HEK293 (cell line): ENCODE results near the gene PITRM1.

Experiments
- CTCF ChIA-PET: fragments of 350-600 bp; formaldehyde crosslinking; extraction: SDS; loops from one replicate; lab custom pipeline; 2021; ENCODE audit warnings: antibody characterized with exemption; lab: Yijun Ruan, JAX
- POLR2A ChIA-PET: fragments of 300-600 bp; formaldehyde crosslinking; extraction: SDS; loops from one replicate; lab custom pipeline; 2020; ENCODE audit warnings: antibody characterized with exemption, inconsistent platforms; lab: Yijun Ruan, JAX
- H3K27ac ChIP-seq: fragments of 200-500 bp; sonication (Bioruptor generic); 2 replicates; pipeline ENCODE4 v1.5.1; 2014; ENCODE audit warnings: low read depth, low read length, control low read depth, inconsistent platforms; ENCODE audit errors: extremely low read depth
- H3K36me3 ChIP-seq, 2 experiments: fragments of 200-500 bp in 1 of 2; sonication (Bioruptor generic) in 1 of 2; 1 replicate in 1 of 2; 2 replicates in 1 of 2; pipeline ENCODE4 v1.5.1; 2014 to 2017; ENCODE audit warnings: inconsistent platforms in 2 of 2, low read length in 2 of 2; ENCODE audit not compliant: control insufficient read depth in 2 of 2, insufficient read depth in 1 of 2
- H3K4me1 ChIP-seq: fragments of 200-500 bp; sonication (Bioruptor generic); 2 replicates; pipeline ENCODE4 v1.5.1; 2014; ENCODE audit warnings: mild to moderate bottlenecking, low read length, inconsistent platforms; ENCODE audit not compliant: control insufficient read depth, insufficient read depth
- H3K4me3 ChIP-seq: 2 replicates; pipeline ENCODE4 v1.5.1; 2011; ENCODE audit warnings: low read depth, mild to moderate bottlenecking, control low read depth, low read length, moderate library complexity
- H3K9me3 ChIP-seq: fragments of 200-500 bp; sonication (Bioruptor generic); 2 replicates; pipeline ENCODE4 v1.5.1; 2014; ENCODE audit warnings: low read depth, low read length, inconsistent platforms; ENCODE audit not compliant: control insufficient read depth, insufficient read depth
- MYNN ChIP-seq: fragments of 450-650 bp; formaldehyde crosslinking; IDR thresholded peaks from 2 replicates; pipeline ENCODE4 v1.5.1; 2016; ENCODE audit warnings: missing biosample characterization, missing genetic modification characterization, borderline replicate concordance
- RBAK ChIP-seq: fragments of 450-650 bp; formaldehyde crosslinking; IDR thresholded peaks from 2 replicates; pipeline ENCODE4 v1.5.1; 2016; ENCODE audit warnings: missing biosample characterization, missing genetic modification characterization
- WT1 ChIP-seq: fragments of 450-650 bp; formaldehyde crosslinking; IDR thresholded peaks from 2 replicates; pipeline ENCODE4 v1.5.1; 2016; ENCODE audit warnings: missing biosample characterization, missing genetic modification characterization
- ZBTB21 ChIP-seq: fragments of 450-650 bp; formaldehyde crosslinking; IDR thresholded peaks from 2 replicates; pipeline ENCODE4 v1.5.1; 2017; ENCODE audit warnings: missing biosample characterization, missing genetic modification characterization
- ZBTB7A ChIP-seq: fragments of 450-650 bp; formaldehyde crosslinking; IDR thresholded peaks from 2 replicates; pipeline ENCODE4 v1.5.1; 2016; ENCODE audit warnings: low read depth, missing biosample characterization, missing genetic modification characterization
- ZBTB8A ChIP-seq: fragments of 450-650 bp; formaldehyde crosslinking; IDR thresholded peaks from 2 replicates; pipeline ENCODE4 v1.5.1; 2016; ENCODE audit warnings: missing biosample characterization, missing genetic modification characterization
- ZNF140 ChIP-seq: fragments of 450-650 bp; formaldehyde crosslinking; IDR thresholded peaks from 2 replicates; pipeline ENCODE4 v1.5.1; 2016; ENCODE audit warnings: missing biosample characterization, missing genetic modification characterization
- ZNF174 ChIP-seq: fragments of 450-650 bp; formaldehyde crosslinking; IDR thresholded peaks from 2 replicates; pipeline ENCODE4 v1.5.0; 2017; ENCODE audit warnings: missing biosample characterization, mild to moderate bottlenecking, missing genetic modification characterization
- ZNF184 ChIP-seq: fragments of 450-650 bp; IDR thresholded peaks from 2 replicates; pipeline ENCODE4 v1.5.1; 2018; ENCODE audit warnings: missing biosample characterization, mild to moderate bottlenecking, missing genetic modification characterization
- ZNF416 ChIP-seq: fragments of 450-650 bp; formaldehyde crosslinking; IDR thresholded peaks from 2 replicates; pipeline ENCODE4 v1.5.1; 2016; ENCODE audit warnings: missing biosample characterization, missing genetic modification characterization
- ZNF473 ChIP-seq: fragments of 450-650 bp; formaldehyde crosslinking; IDR thresholded peaks from 2 replicates; pipeline ENCODE4 v1.5.1; 2017; ENCODE audit warnings: missing biosample characterization, missing genetic modification characterization
- ZNF48 ChIP-seq: fragments of 450-650 bp; formaldehyde crosslinking; IDR thresholded peaks from 2 replicates; pipeline ENCODE4 v1.5.1; 2016; ENCODE audit warnings: missing biosample characterization, missing genetic modification characterization
- ZNF548 ChIP-seq: fragments of 450-650 bp; formaldehyde crosslinking; IDR thresholded peaks from 2 replicates; pipeline ENCODE4 v1.5.1; 2016; ENCODE audit warnings: missing biosample characterization, missing genetic modification characterization
- ZNF596 ChIP-seq: fragments of 450-650 bp; IDR thresholded peaks from 2 replicates; pipeline ENCODE4 v1.5.0; 2018; ENCODE audit warnings: missing biosample characterization, mild to moderate bottlenecking, missing genetic modification characterization, moderate library complexity
- ZNF629 ChIP-seq: fragments of 450-650 bp; formaldehyde crosslinking; IDR thresholded peaks from 2 replicates; pipeline ENCODE4 v1.5.1; 2017; ENCODE audit warnings: missing biosample characterization, missing genetic modification characterization
- ZNF747 ChIP-seq: fragments of 450-650 bp; formaldehyde crosslinking; IDR thresholded peaks from 2 replicates; pipeline ENCODE4 v1.5.1; 2016; ENCODE audit warnings: missing biosample characterization, missing genetic modification characterization
- ZNF768 ChIP-seq: fragments of 450-650 bp; formaldehyde crosslinking; IDR thresholded peaks from 2 replicates; pipeline ENCODE4 v1.5.1; 2018; ENCODE audit warnings: missing biosample characterization, mild to moderate bottlenecking, missing genetic modification characterization
- ZNF777 ChIP-seq: fragments of 450-650 bp; formaldehyde crosslinking; IDR thresholded peaks from 2 replicates; pipeline ENCODE4 v1.5.1; 2017; ENCODE audit warnings: missing biosample characterization, missing genetic modification characterization, borderline replicate concordance
- TF ChIP-seq, protein P1 (sequence below): fragments of 450-650 bp; formaldehyde crosslinking; IDR thresholded peaks from 2 replicates; pipeline ENCODE4 v1.5.1; 2017; ENCODE audit warnings: missing biosample characterization, missing genetic modification characterization
- TF ChIP-seq, protein P2 (sequence below): fragments of 450-650 bp; formaldehyde crosslinking; IDR thresholded peaks from 2 replicates; pipeline ENCODE4 v1.5.1; 2016; ENCODE audit warnings: missing biosample characterization, missing genetic modification characterization
- TF ChIP-seq, protein P3 (sequence below): fragments of 450-650 bp; formaldehyde crosslinking; IDR thresholded peaks from 2 replicates; pipeline ENCODE4 v1.5.1; 2016; ENCODE audit warnings: missing biosample characterization, missing genetic modification characterization
- TF ChIP-seq, protein P4 (sequence below): fragments of 450-650 bp; IDR thresholded peaks from 2 replicates; pipeline ENCODE4 v1.5.1; 2018; ENCODE audit warnings: missing biosample characterization, mild to moderate bottlenecking, missing genetic modification characterization
- TF ChIP-seq, protein P5 (sequence below): sonication (generic); formaldehyde crosslinking; IDR thresholded peaks from 2 replicates; pipeline ENCODE4 v1.8.1; 2022; ENCODE audit warnings: mild to moderate bottlenecking, moderate library complexity, missing genetic modification reagents

Gene PITRM1

DNA sequence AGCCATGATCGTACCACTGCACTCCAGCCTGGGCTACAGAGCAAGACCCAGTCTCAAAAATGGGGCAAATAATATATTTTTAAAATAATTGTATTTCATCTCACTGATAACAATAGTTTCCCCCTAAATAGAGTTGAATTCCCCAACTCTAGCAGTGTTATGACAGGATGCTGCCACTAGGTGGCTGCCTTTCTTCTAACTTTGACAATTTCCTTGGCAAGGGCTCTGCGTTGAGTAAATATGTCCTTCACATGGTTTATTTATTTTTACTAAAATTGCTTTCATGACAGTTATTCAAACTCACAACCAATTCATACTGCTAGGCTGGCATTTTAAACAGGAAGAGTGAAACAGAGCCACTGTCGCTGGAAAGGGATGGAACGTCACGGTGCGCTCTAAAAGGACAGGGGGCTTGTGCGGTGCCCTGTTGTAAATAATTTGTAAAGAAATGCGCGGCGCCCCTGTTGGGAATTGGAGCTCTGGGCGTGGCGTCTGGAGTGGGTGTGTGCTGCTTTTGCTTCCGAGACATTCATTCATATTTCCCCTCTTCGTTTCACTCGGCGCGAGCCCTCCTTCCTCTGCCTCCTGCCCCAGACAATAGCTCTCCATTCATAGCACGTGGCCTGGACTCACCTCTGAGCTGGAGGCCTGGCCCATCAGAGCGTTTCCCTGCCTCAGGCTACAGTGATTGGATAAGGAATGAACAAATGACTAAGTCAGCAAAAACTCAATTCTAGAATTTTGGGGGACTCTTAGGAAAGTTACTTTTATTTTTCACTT, 20.5 kb upstream of the PITRM1 start (continued):
- TF ChIP-seq, protein P1, sequence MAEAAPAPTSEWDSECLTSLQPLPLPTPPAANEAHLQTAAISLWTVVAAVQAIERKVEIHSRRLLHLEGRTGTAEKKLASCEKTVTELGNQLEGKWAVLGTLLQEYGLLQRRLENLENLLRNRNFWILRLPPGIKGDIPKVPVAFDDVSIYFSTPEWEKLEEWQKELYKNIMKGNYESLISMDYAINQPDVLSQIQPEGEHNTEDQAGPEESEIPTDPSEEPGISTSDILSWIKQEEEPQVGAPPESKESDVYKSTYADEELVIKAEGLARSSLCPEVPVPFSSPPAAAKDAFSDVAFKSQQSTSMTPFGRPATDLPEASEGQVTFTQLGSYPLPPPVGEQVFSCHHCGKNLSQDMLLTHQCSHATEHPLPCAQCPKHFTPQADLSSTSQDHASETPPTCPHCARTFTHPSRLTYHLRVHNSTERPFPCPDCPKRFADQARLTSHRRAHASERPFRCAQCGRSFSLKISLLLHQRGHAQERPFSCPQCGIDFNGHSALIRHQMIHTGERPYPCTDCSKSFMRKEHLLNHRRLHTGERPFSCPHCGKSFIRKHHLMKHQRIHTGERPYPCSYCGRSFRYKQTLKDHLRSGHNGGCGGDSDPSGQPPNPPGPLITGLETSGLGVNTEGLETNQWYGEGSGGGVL (tag by site-specific recombination): no peak
- TF ChIP-seq ZNF48 (no peak), ZNF473 (tag by site-specific recombination) (no peak), ZNF548 (tag by site-specific recombination) (no peak), ZNF596 (tag by site-specific recombination) (no peak), WT1 (no peak), ZNF184 (tag by site-specific recombination) (no peak), ZNF416 (tag by site-specific recombination) (no peak), MYNN (tag by site-specific recombination) (no peak), ZNF747 (tag by site-specific recombination) (no peak), ZNF629 (tag by site-specific recombination) (peak; percentile 50), RBAK (no peak), ZBTB8A (tag by site-specific recombination) (0 out of 2 replicates have a peak, but pooled peaks have one; percentile 29), ZBTB21 (tag by site-specific recombination) (no peak), ZNF174 (tag by site-specific recombination) (no peak), ZNF140 (tag by site-specific recombination) (no peak), ZBTB7A (tag by site-specific recombination) (no peak)
- TF ChIP-seq, protein P2, sequence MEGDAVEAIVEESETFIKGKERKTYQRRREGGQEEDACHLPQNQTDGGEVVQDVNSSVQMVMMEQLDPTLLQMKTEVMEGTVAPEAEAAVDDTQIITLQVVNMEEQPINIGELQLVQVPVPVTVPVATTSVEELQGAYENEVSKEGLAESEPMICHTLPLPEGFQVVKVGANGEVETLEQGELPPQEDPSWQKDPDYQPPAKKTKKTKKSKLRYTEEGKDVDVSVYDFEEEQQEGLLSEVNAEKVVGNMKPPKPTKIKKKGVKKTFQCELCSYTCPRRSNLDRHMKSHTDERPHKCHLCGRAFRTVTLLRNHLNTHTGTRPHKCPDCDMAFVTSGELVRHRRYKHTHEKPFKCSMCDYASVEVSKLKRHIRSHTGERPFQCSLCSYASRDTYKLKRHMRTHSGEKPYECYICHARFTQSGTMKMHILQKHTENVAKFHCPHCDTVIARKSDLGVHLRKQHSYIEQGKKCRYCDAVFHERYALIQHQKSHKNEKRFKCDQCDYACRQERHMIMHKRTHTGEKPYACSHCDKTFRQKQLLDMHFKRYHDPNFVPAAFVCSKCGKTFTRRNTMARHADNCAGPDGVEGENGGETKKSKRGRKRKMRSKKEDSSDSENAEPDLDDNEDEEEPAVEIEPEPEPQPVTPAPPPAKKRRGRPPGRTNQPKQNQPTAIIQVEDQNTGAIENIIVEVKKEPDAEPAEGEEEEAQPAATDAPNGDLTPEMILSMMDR: peak; percentile 37; the same call in 1 of the 2 replicates
- TF ChIP-seq, protein P3, sequence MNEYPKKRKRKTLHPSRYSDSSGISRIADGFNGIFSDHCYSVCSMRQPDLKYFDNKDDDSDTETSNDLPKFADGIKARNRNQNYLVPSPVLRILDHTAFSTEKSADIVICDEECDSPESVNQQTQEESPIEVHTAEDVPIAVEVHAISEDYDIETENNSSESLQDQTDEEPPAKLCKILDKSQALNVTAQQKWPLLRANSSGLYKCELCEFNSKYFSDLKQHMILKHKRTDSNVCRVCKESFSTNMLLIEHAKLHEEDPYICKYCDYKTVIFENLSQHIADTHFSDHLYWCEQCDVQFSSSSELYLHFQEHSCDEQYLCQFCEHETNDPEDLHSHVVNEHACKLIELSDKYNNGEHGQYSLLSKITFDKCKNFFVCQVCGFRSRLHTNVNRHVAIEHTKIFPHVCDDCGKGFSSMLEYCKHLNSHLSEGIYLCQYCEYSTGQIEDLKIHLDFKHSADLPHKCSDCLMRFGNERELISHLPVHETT (tag by site-specific recombination): 0 out of 2 replicates have a peak, but pooled peaks have one; percentile 18
- TF ChIP-seq, protein P4, sequence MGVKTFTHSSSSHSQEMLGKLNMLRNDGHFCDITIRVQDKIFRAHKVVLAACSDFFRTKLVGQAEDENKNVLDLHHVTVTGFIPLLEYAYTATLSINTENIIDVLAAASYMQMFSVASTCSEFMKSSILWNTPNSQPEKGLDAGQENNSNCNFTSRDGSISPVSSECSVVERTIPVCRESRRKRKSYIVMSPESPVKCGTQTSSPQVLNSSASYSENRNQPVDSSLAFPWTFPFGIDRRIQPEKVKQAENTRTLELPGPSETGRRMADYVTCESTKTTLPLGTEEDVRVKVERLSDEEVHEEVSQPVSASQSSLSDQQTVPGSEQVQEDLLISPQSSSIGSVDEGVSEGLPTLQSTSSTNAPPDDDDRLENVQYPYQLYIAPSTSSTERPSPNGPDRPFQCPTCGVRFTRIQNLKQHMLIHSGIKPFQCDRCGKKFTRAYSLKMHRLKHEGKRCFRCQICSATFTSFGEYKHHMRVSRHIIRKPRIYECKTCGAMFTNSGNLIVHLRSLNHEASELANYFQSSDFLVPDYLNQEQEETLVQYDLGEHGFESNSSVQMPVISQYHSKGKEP (tag by site-specific recombination): no peak

DNA sequence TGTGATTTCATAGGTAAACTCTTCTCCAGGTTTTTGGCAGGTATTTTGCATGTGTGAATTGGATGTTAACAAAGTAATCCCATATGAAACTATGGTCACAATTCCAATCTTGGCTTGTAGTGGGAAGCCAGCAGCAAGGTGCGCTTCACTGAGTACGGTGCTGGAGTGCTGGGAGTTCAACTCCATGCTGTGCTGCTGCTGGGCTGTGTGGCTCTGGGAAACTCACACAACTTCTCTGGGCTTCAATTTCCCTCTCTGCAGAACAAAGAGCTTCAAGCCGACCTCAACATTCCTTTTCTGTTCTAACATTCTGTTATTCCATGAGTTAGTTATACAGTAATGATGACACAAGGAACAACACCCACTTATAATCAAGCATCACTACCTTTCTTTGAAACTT, 18.2 kb upstream of the PITRM1 start:
- TF ChIP-seq ZNF777 (tag by site-specific recombination) (no peak), ZNF768 (tag by site-specific recombination) (peak; percentile 65)
- TF ChIP-seq, protein P5, sequence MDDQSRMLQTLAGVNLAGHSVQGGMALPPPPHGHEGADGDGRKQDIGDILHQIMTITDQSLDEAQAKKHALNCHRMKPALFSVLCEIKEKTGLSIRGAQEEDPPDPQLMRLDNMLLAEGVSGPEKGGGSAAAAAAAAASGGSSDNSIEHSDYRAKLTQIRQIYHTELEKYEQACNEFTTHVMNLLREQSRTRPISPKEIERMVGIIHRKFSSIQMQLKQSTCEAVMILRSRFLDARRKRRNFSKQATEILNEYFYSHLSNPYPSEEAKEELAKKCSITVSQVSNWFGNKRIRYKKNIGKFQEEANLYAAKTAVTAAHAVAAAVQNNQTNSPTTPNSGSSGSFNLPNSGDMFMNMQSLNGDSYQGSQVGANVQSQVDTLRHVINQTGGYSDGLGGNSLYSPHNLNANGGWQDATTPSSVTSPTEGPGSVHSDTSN (CRISPR knock-in tag): no peak
- TF ChIP-seq, all 188 proteins: peak for 1
- Histone ChIP-seq H3K27ac (no peak overlapping the region), H3K9me3 (no peaks in the 10 kb centered on the region), H3K4me1 (no peaks in the 10 kb centered on the region), H3K36me3 (no peaks in the 10 kb centered on the region), H3K4me3 (no peak overlapping the region)
- POLR2A ChIA-PET: no interaction called here
- CTCF ChIA-PET: interaction anchor here (0.7 kb wide), 1 partner anchor 1596 kb away, joined by 3 read pairs; no protein-coding TSS in a partner anchor
